Endodermal cell (in vitro differentiated cells): Measurements from ENCODE around the gene RAB31. TPM values are rescaled to one million over a fixed set of nuclear protein-coding genes. Genes with fewer than 3 reads are reported as not detected.

Source experiments
- DNase-seq: peaks from one replicate; pipeline ENCODE4 v3.0.0-alpha.2; 2017
- H3K27ac ChIP-seq: 2 replicates; pipeline ENCODE4 v1.5.1; 2013; ENCODE audit warnings: mild to moderate bottlenecking, low read depth, low read length, moderate library complexity
- H3K27me3 ChIP-seq: 2 replicates; pipeline ENCODE4 v1.6.1; 2013; ENCODE audit warnings: mild to moderate bottlenecking, low read length, moderate library complexity; ENCODE audit not compliant: insufficient read depth, control insufficient read depth, poor library complexity, severe bottlenecking
- H3K36me3 ChIP-seq: 2 replicates; pipeline ENCODE4 v1.7.0; 2013; ENCODE audit warnings: mild to moderate bottlenecking, low read length, moderate library complexity; ENCODE audit not compliant: control insufficient read depth, insufficient read depth
- H3K4me1 ChIP-seq: one replicate; pipeline ENCODE4 v1.7.0; 2013; ENCODE audit warnings: low read length; ENCODE audit not compliant: control insufficient read depth, insufficient read depth
- H3K4me3 ChIP-seq: 2 replicates; pipeline ENCODE4 v1.5.1; 2013; ENCODE audit warnings: mild to moderate bottlenecking, low read length, moderate library complexity
- H3K9ac ChIP-seq: 2 replicates; pipeline ENCODE4 v1.6.1; 2013; ENCODE audit warnings: mild to moderate bottlenecking, low read length, moderate library complexity; ENCODE audit not compliant: poor library complexity, severe bottlenecking; ENCODE audit errors: extremely low read depth
- H3K9me3 ChIP-seq: 2 replicates; pipeline ENCODE4 v1.6.1; 2013; ENCODE audit warnings: mild to moderate bottlenecking, low read length, moderate library complexity; ENCODE audit not compliant: control insufficient read depth
- H3K27ac Mint-ChIP-seq: 2 replicates; pipeline ENCODE4 v1.8.0; 2020; ENCODE audit warnings: mixed read lengths
- H3K27me3 Mint-ChIP-seq: 2 replicates; pipeline ENCODE4 v1.8.0; 2021; ENCODE audit warnings: mild to moderate bottlenecking, mixed read lengths; ENCODE audit not compliant: insufficient read depth
- H3K36me3 Mint-ChIP-seq: 2 replicates; pipeline ENCODE4 v1.8.0; 2020; ENCODE audit warnings: low read depth, mixed read lengths
- H3K4me1 Mint-ChIP-seq: 2 replicates; pipeline ENCODE4 v1.8.0; 2020; ENCODE audit warnings: mixed read lengths
- H3K4me3 Mint-ChIP-seq: 2 replicates; pipeline ENCODE4 v1.8.0; 2020; ENCODE audit warnings: mild to moderate bottlenecking, moderate library complexity, mixed read lengths
- H3K9me3 Mint-ChIP-seq: 2 replicates; pipeline ENCODE4 v1.8.0; 2020; ENCODE audit warnings: mild to moderate bottlenecking, mixed read lengths
- WGBS, 2 experiments: methylation state at CpG; one replicate each; pipeline versions ENCODE4 v1.1.5 to v1.1.7; 2013; ENCODE audit warnings: missing lambda C conversion rate in 2 of 2, mixed read lengths in 1 of 2; ENCODE audit not compliant: insufficient coverage in 1 of 2, insufficient read length in 1 of 2; 5-methylcytosine and 5-hydroxymethylcytosine counted together
- total RNA-seq, 2 donors: library from RNA; stranded (reverse); fragmentation: NEBNext Ultra II Directional in 1 of 2; extraction: Animal tissue kit (Norgen Biotek cat#: 25700) in 1 of 2; gene quantifications; 2 replicates in 1 of 2; 3 replicates in 1 of 2; pipeline ENCODE4 v1.2.1, GENCODE V29; 2021
- TF ChIP-seq, protein P1 (sequence below): fragments of 200-600 bp; sonication (generic); conservative IDR thresholded peaks from 2 replicates; pipeline ENCODE4 v1.5.0; 2021; ENCODE audit warnings: antibody characterized with exemption, mild to moderate bottlenecking

The RAB31 gene
- total RNA-seq, 2 donors from 2014 or later, result 11.7 to 20.3 TPM

DNA sequence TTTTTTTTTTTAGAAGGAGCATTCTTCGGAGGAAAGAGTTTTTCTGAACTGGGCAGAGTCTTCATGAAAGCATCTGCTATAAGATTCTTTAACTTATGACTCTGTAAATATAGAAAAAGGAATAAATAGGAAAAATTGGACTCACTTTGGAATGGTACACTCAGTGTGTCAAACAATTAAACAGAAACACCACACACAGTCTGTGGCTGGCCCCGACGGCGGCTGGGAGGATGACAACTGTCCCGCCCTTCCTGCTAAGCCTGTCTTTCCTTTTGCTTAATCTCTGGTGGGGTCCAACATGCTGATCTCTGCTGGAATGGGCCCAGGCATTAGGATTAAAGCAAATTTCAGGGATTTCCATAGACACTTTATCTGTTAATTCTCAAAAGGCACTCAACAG lies 12.5 kb upstream of the RAB31 start:
- H3K4me1 Mint-ChIP-seq, result peaks cover 15% of the 10 kb centered on the region
- no peak overlapping the region for H3K27ac Mint-ChIP-seq
- Histone ChIP-seq H3K9me3 (no peaks in the 10 kb centered on the region), H3K4me3 (no peak overlapping the region), H3K36me3 (no peaks in the 10 kb centered on the region), H3K27ac (no peak overlapping the region), H3K4me1 (peaks cover 4% of the 10 kb centered on the region), H3K9ac (no peak overlapping the region), H3K27me3 (peaks cover 28% of the 10 kb centered on the region)
- no peaks in the 10 kb centered on the region for H3K36me3 Mint-ChIP-seq
- DNase-seq, result no peak
- H3K27me3 Mint-ChIP-seq, result peaks cover 39% of the 10 kb centered on the region
- no peak overlapping the region for H3K4me3 Mint-ChIP-seq
- 82 to 89% methylated on average over 4 of the region's 5 CpGs for WGBS, 2 experiments
- TF ChIP-seq, protein P1, sequence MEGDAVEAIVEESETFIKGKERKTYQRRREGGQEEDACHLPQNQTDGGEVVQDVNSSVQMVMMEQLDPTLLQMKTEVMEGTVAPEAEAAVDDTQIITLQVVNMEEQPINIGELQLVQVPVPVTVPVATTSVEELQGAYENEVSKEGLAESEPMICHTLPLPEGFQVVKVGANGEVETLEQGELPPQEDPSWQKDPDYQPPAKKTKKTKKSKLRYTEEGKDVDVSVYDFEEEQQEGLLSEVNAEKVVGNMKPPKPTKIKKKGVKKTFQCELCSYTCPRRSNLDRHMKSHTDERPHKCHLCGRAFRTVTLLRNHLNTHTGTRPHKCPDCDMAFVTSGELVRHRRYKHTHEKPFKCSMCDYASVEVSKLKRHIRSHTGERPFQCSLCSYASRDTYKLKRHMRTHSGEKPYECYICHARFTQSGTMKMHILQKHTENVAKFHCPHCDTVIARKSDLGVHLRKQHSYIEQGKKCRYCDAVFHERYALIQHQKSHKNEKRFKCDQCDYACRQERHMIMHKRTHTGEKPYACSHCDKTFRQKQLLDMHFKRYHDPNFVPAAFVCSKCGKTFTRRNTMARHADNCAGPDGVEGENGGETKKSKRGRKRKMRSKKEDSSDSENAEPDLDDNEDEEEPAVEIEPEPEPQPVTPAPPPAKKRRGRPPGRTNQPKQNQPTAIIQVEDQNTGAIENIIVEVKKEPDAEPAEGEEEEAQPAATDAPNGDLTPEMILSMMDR, result no peak
- H3K9me3 Mint-ChIP-seq, result no peaks in the 10 kb centered on the region

DNA sequence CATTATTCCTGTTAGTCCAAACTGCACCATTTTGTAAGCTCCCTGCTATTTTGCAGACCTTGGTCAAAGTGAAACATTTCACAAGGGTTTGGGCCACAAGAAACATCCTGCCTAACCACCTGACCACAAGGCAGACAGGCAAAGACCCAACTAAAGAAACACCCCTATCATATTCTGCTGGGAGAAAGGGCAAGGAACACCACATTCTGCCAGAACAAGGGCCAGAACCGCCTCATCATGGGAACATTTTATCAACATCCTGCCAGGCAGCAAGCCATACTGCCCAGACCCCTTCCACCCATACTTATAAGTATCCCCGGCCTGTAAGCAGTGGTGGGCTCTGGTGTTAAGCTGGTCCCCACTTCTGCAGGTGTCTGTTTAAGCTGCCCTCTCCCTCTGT lies 12.0 kb upstream of the RAB31 start:
- WGBS, 2 experiments, result 89% methylated on average over 2 of the region's 2 CpGs; no CpG with 5 or more reads in 1 of the 2 experiments

DNA sequence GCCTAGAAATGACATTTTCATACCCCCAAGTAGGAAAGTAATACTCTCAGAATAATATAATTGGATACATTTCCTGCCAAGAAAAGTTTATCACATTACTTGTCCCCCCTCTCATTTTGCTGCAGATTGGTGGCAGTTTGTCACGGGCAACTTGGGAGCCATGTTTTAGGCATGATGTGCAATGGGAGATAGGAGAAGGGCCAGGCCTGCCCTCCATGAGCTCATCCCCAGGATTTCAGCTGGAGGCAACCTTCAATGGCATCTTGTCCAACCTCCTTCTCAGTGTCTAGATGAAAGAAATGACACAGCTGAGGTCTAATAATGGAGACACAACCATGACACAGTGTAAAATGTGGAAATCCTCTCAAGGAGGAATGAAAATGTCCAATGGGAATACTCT lies 11.4 kb upstream of the RAB31 start:
- peaks cover 4% of the 10 kb centered on the region for H3K4me1 ChIP-seq
- Mint-ChIP-seq H3K9me3 (no peaks in the 10 kb centered on the region), H3K4me1 (peaks cover 17% of the 10 kb centered on the region), H3K4me3 (no peak overlapping the region), H3K27ac (no peak overlapping the region), H3K27me3 (peaks cover 42% of the 10 kb centered on the region), H3K36me3 (no peaks in the 10 kb centered on the region)
- H3K9me3 ChIP-seq, result no peaks in the 10 kb centered on the region
- H3K9ac ChIP-seq, result no peak overlapping the region
- WGBS, 2 experiments, result 83% methylated on average over 1 of the region's 1 CpG; no CpG with 5 or more reads in 1 of the 2 experiments
- no peak for DNase-seq
- peaks cover 29% of the 10 kb centered on the region for H3K27me3 ChIP-seq
- TF ChIP-seq, protein P1, result no peak
- no peak overlapping the region for H3K4me3 ChIP-seq
- no peaks in the 10 kb centered on the region for H3K36me3 ChIP-seq
- no peak overlapping the region for H3K27ac ChIP-seq

More for the DNA sequence above, 12.0 kb upstream of the RAB31 start:
- no peak overlapping the region for H3K4me3 Mint-ChIP-seq
- H3K27me3 Mint-ChIP-seq, result peaks cover 39% of the 10 kb centered on the region
- H3K27ac Mint-ChIP-seq, result no peak overlapping the region
- no peaks in the 10 kb centered on the region for H3K9me3 Mint-ChIP-seq
- Histone ChIP-seq H3K9me3 (no peaks in the 10 kb centered on the region), H3K27ac (no peak overlapping the region), H3K27me3 (peaks cover 28% of the 10 kb centered on the region), H3K9ac (no peak overlapping the region), H3K36me3 (no peaks in the 10 kb centered on the region), H3K4me3 (no peak overlapping the region), H3K4me1 (peaks cover 4% of the 10 kb centered on the region)
- H3K36me3 Mint-ChIP-seq, result no peaks in the 10 kb centered on the region
- no peak for DNase-seq
- peaks cover 15% of the 10 kb centered on the region for H3K4me1 Mint-ChIP-seq
- TF ChIP-seq, protein P1, result no peak
